A549 (cell line): Measurements from ENCODE around the gene MYO9A. TPM values are rescaled to one million over a fixed set of nuclear protein-coding genes. Genes with fewer than 3 reads are reported as not detected.

ENCODE experiments used
- ATAC-seq, 2 experiments: fragments of 200-7000 bp in 1 of 2; fragments of >200 bp in 1 of 2; cut with Nextera tagmentation in 1 of 2; cut with Tn5 transposase in 1 of 2; 3 replicates each; pipeline versions ENCODE4 v1.8.0 to v1.9.1; 2018 to 2020; ENCODE audit warnings: mild to moderate bottlenecking in 1 of 2, moderate library complexity in 1 of 2
- CTCF ChIA-PET: fragments of 300-600 bp; sonication (Branson Sonifier 250); formaldehyde crosslinking; extraction: SDS; loops from one replicate; lab custom pipeline; 2021; ENCODE audit warnings: antibody characterized with exemption, inconsistent platforms; lab: Yijun Ruan, JAX
- POLR2A ChIA-PET: fragments of 350-600 bp; formaldehyde crosslinking; extraction: SDS; loops from one replicate; lab custom pipeline; 2021; ENCODE audit warnings: antibody characterized with exemption, inconsistent platforms; lab: Yijun Ruan, JAX
- DNase-seq, 2 experiments: peaks; one replicate each; pipeline versions ENCODE4 v3.0.0 to v3.0.0-alpha.2; 2011 to 2016; ENCODE audit warnings: low read depth in 1 of 2, low spot score in 1 of 2
- FAIRE-seq: peaks from 2 replicates; lab custom pipeline; 2011; peaks lifted over from hg19 to GRCh38; lab: Jason Lieb, UNC
- H3K27ac ChIP-seq, 2 experiments: fragments of >200 bp; sonication (Bioruptor Twin); formaldehyde crosslinking; 3 replicates each; pipeline ENCODE4 v1.5.1; 2016 to 2017
- H3K4me1 ChIP-seq: fragments of >200 bp; sonication (Bioruptor Twin); formaldehyde crosslinking; 3 replicates; pipeline ENCODE4 v1.6.1; 2016
- H3K4me2 ChIP-seq: fragments of >200 bp; sonication (Bioruptor Twin); formaldehyde crosslinking; 3 replicates; pipeline ENCODE4 v1.6.1; 2016
- H3K4me3 ChIP-seq: fragments of >200 bp; sonication (Bioruptor Twin); formaldehyde crosslinking; 3 replicates; pipeline ENCODE4 v1.5.1; 2016
- H3K9me3 ChIP-seq: fragments of >200 bp; sonication (Bioruptor Twin); formaldehyde crosslinking; 3 replicates; pipeline ENCODE4 v1.6.1; 2016
- CHD2 ChIP-seq: fragments of 150-350 bp; IDR thresholded peaks from 2 replicates; pipeline ENCODE4 v1.6.1; 2014; ENCODE audit warnings: low read length; ENCODE audit not compliant: partially characterized antibody
- FOSL2 ChIP-seq, 2 experiments: fragments of 450-650 bp in 1 of 2; fragments of >200 bp in 1 of 2; sonication (Bioruptor Twin) in 1 of 2; formaldehyde crosslinking; IDR thresholded peaks; 2 replicates each; pipeline versions ENCODE4 v1.5.0 to v1.6.1; 2016 to 2020; ENCODE audit warnings: mild to moderate bottlenecking in 1 of 2, moderate library complexity in 1 of 2
- FOXS1 ChIP-seq: fragments of 250-450 bp; sonication (Bioruptor Pico); IDR thresholded peaks from 2 replicates; pipeline ENCODE4 v1.5.0; 2020; ENCODE audit warnings: mild to moderate bottlenecking, moderate library complexity
- GATA3 ChIP-seq: IDR thresholded peaks from 2 replicates; pipeline ENCODE4 v1.6.1; 2012; ENCODE audit warnings: borderline replicate concordance
- HDAC2 ChIP-seq: fragments of 200-600 bp; sonication (generic); IDR thresholded peaks from 2 replicates; pipeline ENCODE4 v1.6.1; 2016
- HMGXB4 ChIP-seq: fragments of 250-450 bp; sonication (Bioruptor Pico); IDR thresholded peaks from 2 replicates; pipeline ENCODE4 v1.5.0; 2021; ENCODE audit warnings: mild to moderate bottlenecking, moderate library complexity, borderline replicate concordance
- JUNB ChIP-seq: fragments of >200 bp; sonication (Bioruptor Twin); formaldehyde crosslinking; IDR thresholded peaks from 2 replicates; pipeline ENCODE4 v1.6.1; 2016
- KDM5A ChIP-seq: fragments of 200-600 bp; sonication (generic); IDR thresholded peaks from 2 replicates; pipeline ENCODE4 v1.6.1; 2016; ENCODE audit warnings: antibody characterized with exemption, mild to moderate bottlenecking
- MAFK ChIP-seq: fragments of 450-650 bp; IDR thresholded peaks from 2 replicates; pipeline ENCODE4 v1.6.1; 2014; ENCODE audit not compliant: partially characterized antibody
- MAX ChIP-seq: IDR thresholded peaks from 2 replicates; pipeline ENCODE4 v1.6.1; 2012
- MYC ChIP-seq: IDR thresholded peaks from 2 replicates; pipeline ENCODE4 v1.6.1; 2012; ENCODE audit warnings: mild to moderate bottlenecking, inconsistent platforms, low read length, improper control_type of control experiment, borderline replicate concordance
- NPAS2 ChIP-seq: fragments of 250-450 bp; sonication (Bioruptor Pico); IDR thresholded peaks from 2 replicates; pipeline ENCODE4 v1.8.0; 2022; ENCODE audit warnings: mild to moderate bottlenecking, moderate library complexity, borderline replicate concordance
- PHF8 ChIP-seq: fragments of 200-600 bp; sonication (generic); IDR thresholded peaks from 2 replicates; pipeline ENCODE4 v1.6.1; 2016; ENCODE audit warnings: low read depth, mild to moderate bottlenecking, antibody characterized with exemption, moderate library complexity, borderline replicate concordance
- POLR2A ChIP-seq: IDR thresholded peaks from 2 replicates; pipeline ENCODE4 v1.6.1; 2012; ENCODE audit warnings: mild to moderate bottlenecking, low read length
- RCOR1 ChIP-seq: fragments of 150-350 bp; IDR thresholded peaks from 2 replicates; pipeline ENCODE4 v1.6.1; 2014; ENCODE audit warnings: antibody characterized with exemption, low read length, low read depth
- RFX5 ChIP-seq: fragments of 450-650 bp; IDR thresholded peaks from 2 replicates; pipeline ENCODE4 v1.7.1; 2014; ENCODE audit warnings: antibody characterized with exemption, mild to moderate bottlenecking, moderate library complexity
- SMC3 ChIP-seq: fragments of >200 bp; sonication (Bioruptor Twin); formaldehyde crosslinking; IDR thresholded peaks from 3 replicates; pipeline ENCODE4 v1.6.1; 2018; ENCODE audit warnings: inconsistent platforms
- ZNF302 ChIP-seq: fragments of 250-450 bp; sonication (Bioruptor Pico); IDR thresholded peaks from 2 replicates; pipeline ENCODE4 v1.9.0; 2021; ENCODE audit warnings: inconsistent platforms, mild to moderate bottlenecking, moderate library complexity
- WGBS: methylation state at CpG from one replicate; pipeline ENCODE4 v1.1.6; 2017; ENCODE audit errors: missing lambda C conversion rate; 5-methylcytosine and 5-hydroxymethylcytosine counted together
- polyA plus RNA-seq, 4 experiments: library from polyadenylated mRNA; depleted of rRNA in 3 of 4; stranded (reverse); fragments of >200 nt; fragmentation: RNase III in 1 of 4; extraction: RNeasy Plus Mini Kit Qiagen cat#74134 plus additional on column Dnase treatment in 1 of 4; gene quantifications; 2 replicates in 3 of 4; 3 replicates in 1 of 4; pipeline ENCODE4 v1.2.3, GENCODE V29; 2011 to 2017
- TF ChIP-seq, protein P1 (sequence below): fragments of >200 bp; sonication (Bioruptor Twin); formaldehyde crosslinking; IDR thresholded peaks from 3 replicates; pipeline ENCODE4 v1.6.1; 2016

Gene MYO9A
- polyA plus RNA-seq, 2 of the 4 experiments (the other 2 are of a cell fraction) = 5.9 to 21.9 TPM

DNA sequence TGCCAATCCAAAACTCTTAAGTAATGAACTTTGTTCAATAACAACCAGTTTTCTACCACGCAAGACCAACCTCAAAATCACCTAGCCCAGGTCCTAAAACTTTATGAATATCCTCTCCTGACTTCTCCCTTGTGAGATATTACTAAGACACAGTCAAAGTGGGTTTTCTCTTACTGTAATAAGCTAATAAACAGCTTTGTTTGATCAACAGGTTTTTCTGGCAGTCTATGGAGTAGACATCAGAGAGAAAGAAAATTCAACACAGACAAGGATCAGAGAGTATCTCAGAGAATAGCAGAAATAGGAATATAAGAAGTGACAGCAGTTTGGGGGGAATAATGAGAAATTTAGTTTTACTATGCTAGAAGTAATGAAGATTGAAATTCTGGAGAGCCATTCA lies 228.0 kb downstream of the MYO9A start (continued):
- TF ChIP-seq FOXS1 = no peak

- H3K27ac ChIP-seq = no peak overlapping the region
- no peaks in the 10 kb centered on the region for H3K9me3 ChIP-seq
- POLR2A ChIA-PET = no interaction called here
- TF ChIP-seq JUNB = no peak
- no peak overlapping the region for H3K4me2 ChIP-seq
- no peak for FAIRE-seq
- CTCF ChIA-PET = interaction anchor here (1.1 kb wide), 1 partner anchor 17 kb away, joined by 4 read pairs; no protein-coding TSS in a partner anchor
- no peak overlapping the region for H3K4me3 ChIP-seq
- H3K4me1 ChIP-seq = no peaks in the 10 kb centered on the region
- DNase-seq = no peak
- ATAC-seq = no peak
Measured at GRCh38 chr15:71889385-71889784, 228.6 kb downstream of the MYO9A start.

DNA sequence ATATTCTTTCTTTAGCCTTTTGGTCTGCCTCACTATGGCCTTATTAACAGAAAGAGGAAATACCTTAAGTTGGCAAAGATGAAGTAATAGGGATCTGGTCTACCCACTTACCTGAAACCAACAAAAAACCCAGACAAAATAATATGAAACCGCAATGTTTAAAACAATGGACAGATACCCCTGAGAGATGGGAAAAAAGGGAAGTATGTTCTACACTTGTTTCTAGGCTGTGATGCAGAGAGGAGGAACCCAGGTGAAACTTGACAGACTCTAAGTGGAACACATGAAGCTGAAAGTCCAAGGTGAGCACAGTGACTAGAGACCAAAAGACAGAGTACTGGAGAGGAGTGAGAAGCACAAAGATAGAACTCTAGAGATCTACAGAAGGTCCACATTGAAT lies 229.2 kb downstream of the MYO9A start:
- Histone ChIP-seq H3K4me3 (no peak overlapping the region), H3K27ac (no peak overlapping the region), H3K4me1 (no peaks in the 10 kb centered on the region), H3K4me2 (no peak overlapping the region), H3K9me3 (no peaks in the 10 kb centered on the region)
- DNase-seq (no peak), FAIRE-seq (no peak), ATAC-seq (no peak)
- TF ChIP-seq RCOR1 = no peak
- no peak for TF ChIP-seq NPAS2
- no peak for TF ChIP-seq GATA3
- TF ChIP-seq ZNF302 (CRISPR knock-in tag) = no peak
- no peak for TF ChIP-seq HMGXB4
- TF ChIP-seq MAX = no peak
- TF ChIP-seq FOSL2 (IDR thresholded peaks at IDR 0.05) = no peak
- TF ChIP-seq FOSL2 (CRISPR knock-in tag; IDR thresholded peaks at IDR 0.05) = no peak
- POLR2A ChIA-PET = no interaction called here
- CTCF ChIA-PET = interaction anchor here (1.1 kb wide), 1 partner anchor 17 kb away, joined by 4 read pairs; no protein-coding TSS in a partner anchor
- WGBS = 95% methylated on average over 1 of the region's 1 CpG

DNA sequence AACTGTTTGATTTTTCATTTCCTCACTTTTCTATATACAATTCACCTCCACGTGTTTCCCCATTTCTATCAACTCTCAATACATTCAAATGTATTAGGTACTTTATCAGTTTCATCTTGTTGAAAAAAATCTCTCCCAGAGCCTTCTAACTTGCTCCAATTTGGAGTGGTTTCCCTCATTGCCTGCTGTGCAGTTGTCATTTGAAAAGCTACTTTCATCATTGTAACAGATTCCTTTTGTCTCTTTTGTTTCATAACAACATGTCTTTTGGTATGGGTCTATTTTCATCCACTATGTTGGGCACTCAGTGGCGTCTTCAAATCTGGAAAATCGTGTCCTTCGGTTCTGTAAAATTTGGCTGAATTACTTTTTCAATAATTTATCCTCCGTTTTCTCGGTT lies 232.6 kb downstream of the MYO9A start:
- Histone ChIP-seq H3K27ac (no peak overlapping the region), H3K4me2 (no peak overlapping the region), H3K4me1 (no peaks in the 10 kb centered on the region), H3K9me3 (no peaks in the 10 kb centered on the region), H3K4me3 (no peak overlapping the region)
- TF ChIP-seq CHD2 = no peak
- TF ChIP-seq, protein P1, sequence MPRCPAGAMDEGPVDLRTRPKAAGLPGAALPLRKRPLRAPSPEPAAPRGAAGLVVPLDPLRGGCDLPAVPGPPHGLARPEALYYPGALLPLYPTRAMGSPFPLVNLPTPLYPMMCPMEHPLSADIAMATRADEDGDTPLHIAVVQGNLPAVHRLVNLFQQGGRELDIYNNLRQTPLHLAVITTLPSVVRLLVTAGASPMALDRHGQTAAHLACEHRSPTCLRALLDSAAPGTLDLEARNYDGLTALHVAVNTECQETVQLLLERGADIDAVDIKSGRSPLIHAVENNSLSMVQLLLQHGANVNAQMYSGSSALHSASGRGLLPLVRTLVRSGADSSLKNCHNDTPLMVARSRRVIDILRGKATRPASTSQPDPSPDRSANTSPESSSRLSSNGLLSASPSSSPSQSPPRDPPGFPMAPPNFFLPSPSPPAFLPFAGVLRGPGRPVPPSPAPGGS = no peak
- no peak for TF ChIP-seq MYC
- TF ChIP-seq PHF8 = no peak
- no peak for TF ChIP-seq HDAC2
- no peak for TF ChIP-seq KDM5A
- TF ChIP-seq MAFK = no peak
- no peak for TF ChIP-seq SMC3
- no peak for TF ChIP-seq FOSL2 (IDR thresholded peaks at IDR 0.05)
- TF ChIP-seq FOSL2 (CRISPR knock-in tag; IDR thresholded peaks at IDR 0.05) = no peak
- no peak for TF ChIP-seq NPAS2
- no peak for TF ChIP-seq RFX5
- no peak for TF ChIP-seq FOXS1
- TF ChIP-seq POLR2A = no peak
- CTCF ChIA-PET = no interaction called here
- 93% methylated on average over 6 of the region's 6 CpGs for WGBS
- FAIRE-seq (peak; percentile 59), DNase-seq (no peak), ATAC-seq (no peak)
- POLR2A ChIA-PET = no interaction called here
